DOHH2 (cell line): ENCODE data around the gene TMEM221.

ENCODE experiments used
- H3F3A ChIP-seq: fragments of 200-600 bp; sonication (generic), shearing (Covaris generic); 2 replicates; pipeline ENCODE4 v1.6.0; 2016; ENCODE audit warnings: antibody characterized with exemption, mild to moderate bottlenecking; ENCODE audit not compliant: control insufficient read depth, insufficient read depth
- H3K27ac ChIP-seq: fragments of 200-600 bp; sonication (generic); 2 replicates; pipeline ENCODE4 v1.5.1; 2014; ENCODE audit warnings: low read depth, mild to moderate bottlenecking, low read length, moderate library complexity
- H3K27me3 ChIP-seq: fragments of 200-600 bp; sonication (generic); 2 replicates; pipeline ENCODE4 v1.6.1; 2014; ENCODE audit warnings: mild to moderate bottlenecking, low read length, mixed read lengths; ENCODE audit not compliant: control insufficient read depth
- H3K36me3 ChIP-seq: fragments of 200-600 bp; sonication (generic); 2 replicates; pipeline ENCODE4 v1.6.1; 2014; ENCODE audit warnings: mild to moderate bottlenecking, low read length, moderate library complexity, mixed read lengths; ENCODE audit not compliant: control insufficient read depth
- H3K4me1 ChIP-seq: fragments of 200-600 bp; sonication (generic); 2 replicates; pipeline ENCODE4 v1.6.1; 2014; ENCODE audit warnings: mild to moderate bottlenecking, low read length, mixed read lengths; ENCODE audit not compliant: control insufficient read depth
- H3K4me2 ChIP-seq: fragments of 200-600 bp; sonication (generic); 2 replicates; pipeline ENCODE4 v1.6.0; 2014; ENCODE audit warnings: mild to moderate bottlenecking, low read length, moderate library complexity
- H3K4me3 ChIP-seq: fragments of 200-600 bp; sonication (generic); 2 replicates; pipeline ENCODE4 v1.5.1; 2014; ENCODE audit warnings: mild to moderate bottlenecking, low read length, mixed read lengths
- H3K79me2 ChIP-seq: fragments of 200-600 bp; sonication (generic); 2 replicates; pipeline ENCODE4 v1.6.1; 2014; ENCODE audit warnings: mild to moderate bottlenecking, low read length, mixed read lengths; ENCODE audit not compliant: control insufficient read depth
- H3K9me2 ChIP-seq: fragments of 200-600 bp; sonication (generic); replicated peaks from 2 replicates; pipeline ENCODE4 v1.6.1; 2014; ENCODE audit warnings: mild to moderate bottlenecking, low read length, mixed read lengths; ENCODE audit not compliant: control insufficient read depth
- H3K9me3 ChIP-seq: fragments of 200-600 bp; sonication (generic); 2 replicates; pipeline ENCODE4 v1.6.1; 2014; ENCODE audit warnings: antibody characterized with exemption, low read length, mixed read lengths; ENCODE audit not compliant: control insufficient read depth, insufficient read depth
- H4K20me1 ChIP-seq: fragments of 200-600 bp; sonication (generic); 2 replicates; pipeline ENCODE4 v1.6.0; 2014; ENCODE audit warnings: low read depth, mild to moderate bottlenecking, antibody characterized with exemption, low read length, moderate library complexity; ENCODE audit not compliant: control insufficient read depth, insufficient read depth
- EZH2phosphoT487 ChIP-seq: fragments of 200-600 bp; sonication (generic); IDR thresholded peaks from 2 replicates; pipeline ENCODE4 v1.6.1; 2017; ENCODE audit warnings: borderline replicate concordance, mild to moderate bottlenecking, antibody characterized with exemption, low read length, moderate library complexity, mixed read lengths
- TF ChIP-seq, protein P1 (sequence below): fragments of 200-600 bp; sonication (generic); IDR thresholded peaks from one replicate; pipeline ENCODE4 v1.5.1; 2014; ENCODE audit warnings: antibody characterized with exemption, mild to moderate bottlenecking, low read depth, low read length; ENCODE audit not compliant: poor library complexity, severe bottlenecking

The TMEM221 gene

DNA sequence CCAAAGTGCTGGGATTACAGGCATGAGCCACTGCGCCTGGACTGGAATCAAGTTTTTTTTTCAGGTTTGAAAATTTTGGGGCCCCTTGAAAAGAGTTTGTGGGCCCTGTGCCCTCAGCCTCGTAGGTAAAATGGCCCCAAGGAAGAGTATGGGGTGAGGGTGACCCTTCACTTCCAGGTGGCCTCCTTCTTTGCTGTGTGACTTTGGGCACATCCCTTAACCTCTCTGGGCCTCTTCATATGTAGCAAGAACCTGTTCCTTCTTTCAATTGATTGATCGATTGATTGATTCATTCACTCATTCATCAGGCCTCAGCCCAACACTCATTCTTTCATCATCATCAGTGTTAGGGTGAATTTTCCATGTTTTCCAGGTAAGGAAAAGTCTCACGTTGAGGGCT, 3.4 kb upstream of the TMEM221 start:
- Histone ChIP-seq H3F3A (peaks cover 22% of the 10 kb centered on the region), H3K79me2 (no peaks in the 10 kb centered on the region), H3K27me3 (peaks cover 14% of the 10 kb centered on the region), H3K9me2 (no peaks in the 10 kb centered on the region), H3K4me1 (peaks cover 36% of the 10 kb centered on the region), H3K4me3 (no peak overlapping the region), H4K20me1 (no peaks in the 10 kb centered on the region), H3K36me3 (no peaks in the 10 kb centered on the region), H3K27ac (no peak overlapping the region), H3K9me3 (no peaks in the 10 kb centered on the region), H3K4me2 (no peak overlapping the region)
- TF ChIP-seq EZH2phosphoT487, result no peak
- TF ChIP-seq, protein P1, sequence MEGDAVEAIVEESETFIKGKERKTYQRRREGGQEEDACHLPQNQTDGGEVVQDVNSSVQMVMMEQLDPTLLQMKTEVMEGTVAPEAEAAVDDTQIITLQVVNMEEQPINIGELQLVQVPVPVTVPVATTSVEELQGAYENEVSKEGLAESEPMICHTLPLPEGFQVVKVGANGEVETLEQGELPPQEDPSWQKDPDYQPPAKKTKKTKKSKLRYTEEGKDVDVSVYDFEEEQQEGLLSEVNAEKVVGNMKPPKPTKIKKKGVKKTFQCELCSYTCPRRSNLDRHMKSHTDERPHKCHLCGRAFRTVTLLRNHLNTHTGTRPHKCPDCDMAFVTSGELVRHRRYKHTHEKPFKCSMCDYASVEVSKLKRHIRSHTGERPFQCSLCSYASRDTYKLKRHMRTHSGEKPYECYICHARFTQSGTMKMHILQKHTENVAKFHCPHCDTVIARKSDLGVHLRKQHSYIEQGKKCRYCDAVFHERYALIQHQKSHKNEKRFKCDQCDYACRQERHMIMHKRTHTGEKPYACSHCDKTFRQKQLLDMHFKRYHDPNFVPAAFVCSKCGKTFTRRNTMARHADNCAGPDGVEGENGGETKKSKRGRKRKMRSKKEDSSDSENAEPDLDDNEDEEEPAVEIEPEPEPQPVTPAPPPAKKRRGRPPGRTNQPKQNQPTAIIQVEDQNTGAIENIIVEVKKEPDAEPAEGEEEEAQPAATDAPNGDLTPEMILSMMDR, result no peak

DNA sequence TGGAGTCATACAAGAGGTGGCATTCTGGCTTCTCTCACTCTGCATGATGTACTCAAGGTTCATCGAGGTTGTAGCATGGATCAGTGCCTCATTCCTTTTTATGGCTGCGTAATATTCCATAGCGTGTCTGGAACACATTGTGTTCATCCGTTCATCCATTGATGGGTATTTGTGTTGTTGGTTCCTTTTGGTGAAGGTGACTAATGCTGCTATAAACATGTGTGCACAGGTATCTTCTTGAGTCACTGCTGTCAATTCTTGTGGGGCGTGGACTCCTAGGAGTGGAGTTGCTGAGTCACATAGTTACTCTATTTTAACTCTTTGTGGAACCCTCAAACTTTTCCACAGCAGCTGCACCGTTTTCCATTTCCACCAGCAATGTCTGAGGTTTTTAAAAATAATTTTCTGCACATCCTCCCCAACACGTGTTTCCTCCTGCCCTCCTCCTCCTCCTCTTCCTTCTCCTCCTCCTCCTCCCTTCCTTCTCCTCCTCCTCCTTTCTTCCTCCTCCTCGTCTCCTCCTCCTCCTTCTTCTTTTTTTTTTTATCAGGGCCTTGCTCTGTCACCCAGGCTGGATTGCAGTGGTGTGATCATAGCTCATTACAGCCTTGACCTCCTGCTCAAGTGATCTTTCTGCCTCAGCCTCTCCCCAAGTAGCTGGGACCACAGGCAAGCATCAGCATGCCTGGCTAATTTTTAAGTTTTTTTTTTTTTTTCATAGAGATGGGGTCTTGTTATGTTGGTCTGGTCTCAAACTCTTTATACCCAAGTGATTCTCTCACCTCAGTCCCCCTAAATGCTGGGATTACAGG, 2.0 kb upstream of the TMEM221 start:
- H3K9me2 ChIP-seq, result no peaks in the 10 kb centered on the region
- H3K4me2 ChIP-seq, result peak overlapping the region; percentile 49
- peaks cover 21% of the 10 kb centered on the region for H3K27me3 ChIP-seq
- H3K4me1 ChIP-seq, result peaks cover 36% of the 10 kb centered on the region
- no peaks in the 10 kb centered on the region for H4K20me1 ChIP-seq
- peak overlapping the region; percentile 29 for H3K27ac ChIP-seq
- no peaks in the 10 kb centered on the region for H3K79me2 ChIP-seq
- H3K4me3 ChIP-seq, result peak overlapping the region; percentile 38
- H3K9me3 ChIP-seq, result no peaks in the 10 kb centered on the region
- no peaks in the 10 kb centered on the region for H3K36me3 ChIP-seq
- peaks cover 22% of the 10 kb centered on the region for H3F3A ChIP-seq
- TF ChIP-seq EZH2phosphoT487, result no peak
- TF ChIP-seq, protein P1, result no peak

DNA sequence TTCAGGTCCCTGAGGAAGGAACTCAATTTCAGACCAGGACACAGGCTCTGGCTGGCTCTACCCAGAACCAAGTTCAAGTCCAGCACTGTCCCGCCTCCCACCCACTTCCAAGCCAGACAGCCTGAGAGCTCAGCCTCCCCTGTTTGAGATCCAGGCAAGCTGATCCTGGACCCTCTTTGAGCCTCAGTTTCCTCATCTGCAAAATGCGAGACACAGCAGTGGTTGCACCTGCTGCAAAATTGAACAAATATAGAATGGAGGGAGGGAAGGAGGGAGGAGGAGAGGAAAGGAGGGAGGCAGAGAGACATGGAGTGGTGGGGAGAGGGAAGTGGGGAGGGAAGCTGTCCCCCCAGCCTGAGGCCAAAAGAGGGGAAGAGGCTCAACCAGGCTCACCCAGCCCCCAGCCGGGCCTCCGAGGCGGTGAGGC, 751 bp downstream of the TMEM221 start:
- Histone ChIP-seq H4K20me1 (no peaks in the 10 kb centered on the region), H3K27me3 (peaks cover 23% of the 10 kb centered on the region), H3K27ac (no peak overlapping the region), H3K36me3 (no peaks in the 10 kb centered on the region), H3F3A (peaks cover 21% of the 10 kb centered on the region), H3K9me3 (no peaks in the 10 kb centered on the region), H3K4me3 (0 out of 2 replicates have a peak overlapping the region, but pooled peaks have one; percentile 9), H3K79me2 (no peaks in the 10 kb centered on the region), H3K4me1 (peaks cover 29% of the 10 kb centered on the region), H3K9me2 (no peaks in the 10 kb centered on the region), H3K4me2 (peak overlapping the region; percentile 74; the same call in 1 of the 2 replicates)
- 0 out of 2 replicates have a peak, but pooled peaks have one; percentile 6 for TF ChIP-seq EZH2phosphoT487
- TF ChIP-seq, protein P1, result no peak
